ENCODE results near the gene ADGRG2.

The ADGRG2 gene

GRCh38 chrX:18946611-18947010, 175.7 kb downstream of the ADGRG2 start:
- no peak for DNase-seq

- no peak for DNase-seq
Observed at GRCh38 chrX:18946157-18946556, 176.1 kb downstream of the ADGRG2 start.

GRCh38 chrX:18945483-18945882, 176.8 kb downstream of the ADGRG2 start:
- no peak for DNase-seq

GRCh38 chrX:18944482-18944881, 177.8 kb downstream of the ADGRG2 start:
- no peak for DNase-seq

GRCh38 chrX:18941896-18942295, 180.4 kb downstream of the ADGRG2 start:
- no peak for DNase-seq

Measured in amniotic stem cell (primary cell).